Urothelium cell line (cell line): ENCODE results near the gene HERC5.
"Not testable (repeated sequence)": the region's sequence is repeated elsewhere in the genome, so short reads cannot be mapped to it uniquely, and the experiment has no call there.

Experiments used
- DNase-seq: peaks from one replicate; pipeline ENCODE4 v3.0.0; 2011; ENCODE audit warnings: low spot score, mixed read lengths
- FAIRE-seq: peaks from 2 replicates; lab custom pipeline; 2011; peaks lifted over from hg19 to GRCh38; lab: Jason Lieb, UNC

The HERC5 gene

GRCh38 chr4:88447371-88448095 lies 9.4 kb upstream of the HERC5 start:
- FAIRE-seq: peak; percentile 48
- DNase-seq: no peak

- FAIRE-seq, DNase-seq: not testable (repeated sequence)
Measured at GRCh38 chr4:88448211-88448765, 8.6 kb upstream of the HERC5 start.

- FAIRE-seq (no peak), DNase-seq (no peak)
Measured at GRCh38 chr4:88448889-88449288, 8.0 kb upstream of the HERC5 start.

GRCh38 chr4:88449290-88449689 lies 7.6 kb upstream of the HERC5 start:
- no peak for FAIRE-seq
- no peak for DNase-seq

GRCh38 chr4:88451205-88451604 lies 5.7 kb upstream of the HERC5 start:
- no peak for FAIRE-seq

GRCh38 chr4:88452912-88453311 lies 4.0 kb upstream of the HERC5 start:
- no peak for DNase-seq
- FAIRE-seq: no peak

More at GRCh38 chr4:88451205-88451604, 5.7 kb upstream of the HERC5 start:
- no peak for DNase-seq

GRCh38 chr4:88457307-88458103 lies 586 bp downstream of the HERC5 start:
- no peak for FAIRE-seq
- DNase-seq: no peak

- no peak for FAIRE-seq
- DNase-seq: no peak
Measured at GRCh38 chr4:88458104-88458740, 1.3 kb downstream of the HERC5 start.

GRCh38 chr4:88465653-88466192 lies 8.8 kb downstream of the HERC5 start:
- DNase-seq: no peak
- FAIRE-seq: no peak

- DNase-seq (no peak), FAIRE-seq (no peak)
Measured at GRCh38 chr4:88467392-88467791, 10.5 kb downstream of the HERC5 start.

- FAIRE-seq (no peak), DNase-seq (no peak)
Measured at GRCh38 chr4:88477229-88477860, 20.4 kb downstream of the HERC5 start.

GRCh38 chr4:88478247-88478646 lies 21.3 kb downstream of the HERC5 start:
- DNase-seq (no peak), FAIRE-seq (no peak)

GRCh38 chr4:88481537-88481936 lies 24.6 kb downstream of the HERC5 start:
- DNase-seq (no peak), FAIRE-seq (no peak)

GRCh38 chr4:88489100-88489761 lies 32.3 kb downstream of the HERC5 start:
- no peak for DNase-seq
- FAIRE-seq: no peak

GRCh38 chr4:88497859-88498409 lies 41.0 kb downstream of the HERC5 start:
- no peak for FAIRE-seq
- no peak for DNase-seq

GRCh38 chr4:88503344-88503743 lies 46.4 kb downstream of the HERC5 start:
- FAIRE-seq: no peak
- no peak for DNase-seq

- DNase-seq (no peak), FAIRE-seq (no peak)
Measured at GRCh38 chr4:88511236-88511635, 54.3 kb downstream of the HERC5 start.

- no peak for DNase-seq
- FAIRE-seq: no peak
Measured at GRCh38 chr4:88514557-88515511, 57.9 kb downstream of the HERC5 start.

GRCh38 chr4:88516746-88517145 lies 59.8 kb downstream of the HERC5 start:
- FAIRE-seq (no peak), DNase-seq (no peak)
